NCI-H2227 (cell line): ENCODE results near the gene EXOG.

Source experiments
- DNase-seq: peaks from one replicate; lab custom pipeline; 2025; ENCODE audit not compliant: unreplicated experiment; lab: John Stamatoyannopoulos, UW

The EXOG gene

DNA sequence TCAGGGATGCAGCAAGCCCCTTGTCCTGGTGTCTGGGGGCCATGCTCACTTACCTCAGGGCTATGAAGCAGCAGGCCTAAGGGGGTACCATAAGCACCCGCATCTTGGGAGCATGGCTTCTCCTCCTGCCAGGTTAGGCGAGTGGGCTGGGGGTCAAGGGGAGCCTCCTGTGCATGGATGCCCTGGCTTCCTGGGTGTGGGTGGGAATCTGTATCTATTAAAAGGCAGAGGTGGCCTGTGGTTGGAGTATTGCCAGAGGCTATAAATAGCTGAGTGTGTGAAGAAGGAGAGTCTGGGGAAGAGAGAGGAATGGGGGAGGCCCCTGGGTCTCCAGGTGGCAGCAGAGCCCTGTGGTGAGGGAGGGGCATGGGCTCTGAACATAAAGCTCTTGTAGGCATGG lies 22.9 kb upstream of the EXOG start:
- DNase-seq = no peak

DNA sequence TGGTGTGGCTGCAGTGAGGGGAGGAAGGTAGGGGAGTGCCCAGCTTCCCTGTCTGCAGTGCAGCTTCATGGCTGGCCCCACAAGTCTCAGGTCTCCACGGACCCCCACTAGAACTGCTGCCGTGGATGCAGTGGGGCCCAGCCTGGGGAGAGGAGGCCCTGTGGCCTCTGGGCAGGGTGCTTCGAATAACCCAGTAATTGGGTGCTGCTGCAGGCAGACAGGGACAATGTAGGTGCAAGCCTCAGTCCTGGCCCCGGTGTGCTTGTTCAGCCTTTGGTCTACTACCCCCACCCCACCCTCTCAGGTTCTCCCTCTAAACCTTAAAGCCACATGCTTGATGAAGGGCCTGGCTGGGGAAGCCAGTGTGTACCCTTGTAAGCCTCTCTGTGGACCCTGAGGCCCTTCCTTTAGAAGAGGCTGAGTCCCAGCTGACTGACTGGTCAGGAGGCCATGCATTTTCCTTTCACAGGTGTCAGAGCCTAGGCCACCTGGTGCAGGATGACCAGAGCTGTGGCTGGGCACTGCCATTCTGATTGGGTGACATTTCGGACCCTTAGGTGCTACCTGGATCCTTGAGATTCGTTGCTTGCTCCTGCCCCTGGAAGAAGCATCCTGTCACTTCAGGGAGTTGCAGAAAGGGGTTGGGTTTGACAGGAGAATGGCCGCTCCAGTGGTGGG lies 21.1 kb upstream of the EXOG start:
- no peak for DNase-seq

DNA sequence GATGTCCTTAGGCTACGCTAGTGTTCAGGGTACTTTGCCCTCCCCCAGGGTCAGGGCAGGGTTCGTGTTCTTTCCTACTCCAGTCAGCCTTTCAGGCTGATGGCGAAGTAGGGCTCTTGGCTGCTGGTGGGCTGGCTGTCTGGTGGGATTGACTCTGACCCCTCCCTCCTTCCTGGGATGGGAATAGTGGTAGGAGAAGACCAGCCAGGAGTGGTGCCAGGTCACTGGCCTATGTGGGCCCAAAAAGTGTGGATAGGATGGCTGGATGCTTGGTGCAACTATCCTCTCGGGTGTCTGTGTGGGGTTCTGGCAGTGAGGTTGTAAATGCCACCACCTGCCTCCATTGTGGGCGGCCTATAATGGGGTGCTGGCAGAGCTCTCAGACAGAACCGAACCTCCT lies 20.4 kb upstream of the EXOG start:
- DNase-seq = no peak

DNA sequence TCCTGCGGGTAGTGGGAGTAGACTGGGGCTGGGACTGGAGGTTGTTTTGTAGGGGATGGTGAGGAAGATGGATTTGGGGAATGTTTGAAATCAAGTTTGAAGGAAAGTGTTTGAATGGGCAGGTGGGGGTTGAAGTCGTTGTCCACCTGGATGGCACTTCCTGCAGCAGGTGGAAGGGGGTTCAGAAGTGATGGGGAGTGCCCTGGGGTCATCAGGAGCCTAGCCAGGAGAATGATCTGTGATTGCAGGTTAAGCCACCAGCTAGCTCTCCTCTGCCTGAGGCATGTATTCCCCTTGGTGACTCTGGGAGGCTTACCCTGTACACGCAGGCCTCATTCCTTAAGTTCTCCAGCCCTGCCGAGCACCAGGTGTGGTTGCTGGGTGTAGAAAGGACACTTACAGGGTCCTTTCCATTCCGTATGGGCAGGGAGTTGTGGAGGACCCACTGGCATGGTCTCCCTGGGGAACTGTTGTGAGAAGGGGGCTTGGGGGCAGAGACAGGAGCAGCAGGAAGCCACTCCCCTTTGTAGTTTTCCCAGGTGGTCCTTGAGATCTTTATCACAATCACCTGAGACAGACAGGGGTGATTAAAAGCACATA lies 19.9 kb upstream of the EXOG start:
- no peak for DNase-seq

DNA sequence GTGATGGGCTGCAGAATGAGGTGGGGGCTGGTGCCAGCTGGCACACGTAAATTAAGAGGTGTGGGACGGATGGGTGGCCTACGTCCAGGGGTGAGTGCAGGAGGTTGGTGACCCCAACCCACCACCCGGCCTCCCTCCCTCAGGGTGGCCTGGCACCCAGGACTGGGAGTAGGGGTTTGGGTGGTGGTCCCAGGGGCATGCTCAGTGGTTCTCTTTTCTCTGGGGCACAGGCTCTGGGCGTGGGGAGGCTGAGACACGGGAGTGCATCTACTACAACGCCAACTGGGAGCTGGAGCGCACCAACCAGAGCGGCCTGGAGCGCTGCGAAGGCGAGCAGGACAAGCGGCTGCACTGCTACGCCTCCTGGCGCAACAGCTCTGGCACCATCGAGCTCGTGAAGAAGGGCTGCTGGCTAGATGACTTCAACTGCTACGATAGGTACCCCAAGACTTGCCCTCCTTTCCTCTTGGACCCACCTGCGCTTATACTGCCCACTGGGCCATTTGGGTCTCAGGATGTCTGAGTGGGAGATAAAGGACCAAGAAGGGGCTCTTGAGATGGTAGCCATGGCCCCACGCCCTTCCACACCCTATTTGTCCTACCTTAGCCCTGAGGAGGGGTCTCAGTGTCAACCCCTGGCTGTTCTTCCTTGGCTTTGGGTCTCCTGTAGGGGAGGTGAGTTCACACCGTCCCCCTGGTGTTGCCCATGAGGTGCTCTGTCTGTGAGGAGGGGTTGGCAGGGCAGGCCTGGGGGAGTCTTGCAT lies 18.9 kb upstream of the EXOG start:
- DNase-seq = no peak

DNA sequence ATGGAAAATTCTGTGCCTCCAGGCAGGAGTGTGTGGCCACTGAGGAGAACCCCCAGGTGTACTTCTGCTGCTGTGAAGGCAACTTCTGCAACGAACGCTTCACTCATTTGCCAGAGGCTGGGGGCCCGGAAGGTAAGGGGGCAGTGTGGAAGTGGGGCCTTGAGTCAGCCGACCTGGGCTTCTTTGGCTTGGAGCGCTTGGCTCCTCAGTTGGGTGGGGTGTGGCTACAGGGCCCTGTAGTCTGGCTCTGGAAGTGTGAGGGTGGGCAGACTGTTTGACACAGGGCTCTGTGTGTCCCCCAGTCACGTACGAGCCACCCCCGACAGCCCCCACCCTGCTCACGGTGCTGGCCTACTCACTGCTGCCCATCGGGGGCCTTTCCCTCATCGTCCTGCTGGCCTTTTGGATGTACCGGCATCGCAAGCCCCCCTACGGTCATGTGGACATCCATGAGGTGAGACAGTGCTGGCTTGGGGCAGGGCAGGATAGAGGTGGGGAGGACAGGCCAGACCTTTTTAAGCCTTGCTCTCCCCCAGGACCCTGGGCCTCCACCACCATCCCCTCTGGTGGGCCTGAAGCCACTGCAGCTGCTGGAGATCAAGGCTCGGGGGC lies 18.2 kb upstream of the EXOG start:
- no peak for DNase-seq

DNA sequence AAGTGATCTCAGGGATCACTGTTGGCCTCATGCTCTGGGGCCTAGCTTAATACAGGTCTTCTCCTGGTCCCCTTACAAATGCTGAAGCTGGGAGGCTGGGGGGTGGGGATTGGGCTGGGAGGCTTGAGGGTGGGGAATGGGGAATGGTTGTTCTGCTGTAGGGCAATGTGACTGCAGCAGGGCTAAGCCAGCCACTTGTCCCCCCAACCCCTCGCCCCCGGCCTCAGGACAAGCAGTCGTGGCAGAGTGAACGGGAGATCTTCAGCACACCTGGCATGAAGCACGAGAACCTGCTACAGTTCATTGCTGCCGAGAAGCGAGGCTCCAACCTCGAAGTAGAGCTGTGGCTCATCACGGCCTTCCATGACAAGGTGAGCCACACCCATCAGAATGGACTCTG lies 17.2 kb upstream of the EXOG start:
- no peak for DNase-seq

DNA sequence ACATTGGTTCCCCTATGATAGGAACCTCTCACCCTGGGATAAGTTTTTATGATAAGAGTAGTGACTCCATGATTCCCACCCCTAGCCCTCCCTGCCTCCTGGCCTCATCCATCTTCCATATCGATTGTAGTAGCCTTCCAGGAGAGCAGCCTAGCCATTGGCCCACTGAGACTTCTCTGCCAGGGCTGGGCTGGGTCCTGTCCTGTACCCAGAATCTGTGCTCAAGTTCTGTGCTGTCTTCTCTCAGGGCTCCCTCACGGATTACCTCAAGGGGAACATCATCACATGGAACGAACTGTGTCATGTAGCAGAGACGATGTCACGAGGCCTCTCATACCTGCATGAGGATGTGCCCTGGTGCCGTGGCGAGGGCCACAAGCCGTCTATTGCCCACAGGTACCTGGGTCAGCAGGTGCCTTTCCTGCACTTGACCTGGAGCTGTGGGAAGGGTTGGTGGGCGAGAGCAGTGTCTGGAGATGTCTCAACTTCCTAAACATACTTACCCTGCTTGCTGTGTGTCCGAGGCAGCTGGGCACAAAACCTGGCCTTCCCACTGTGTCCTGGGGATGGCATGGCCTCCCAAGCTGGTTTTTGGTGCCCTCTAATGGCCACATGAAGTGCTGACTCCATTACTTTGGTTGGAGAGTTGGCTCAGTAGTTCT lies 16.6 kb upstream of the EXOG start:
- peak; percentile 37 for DNase-seq

DNA sequence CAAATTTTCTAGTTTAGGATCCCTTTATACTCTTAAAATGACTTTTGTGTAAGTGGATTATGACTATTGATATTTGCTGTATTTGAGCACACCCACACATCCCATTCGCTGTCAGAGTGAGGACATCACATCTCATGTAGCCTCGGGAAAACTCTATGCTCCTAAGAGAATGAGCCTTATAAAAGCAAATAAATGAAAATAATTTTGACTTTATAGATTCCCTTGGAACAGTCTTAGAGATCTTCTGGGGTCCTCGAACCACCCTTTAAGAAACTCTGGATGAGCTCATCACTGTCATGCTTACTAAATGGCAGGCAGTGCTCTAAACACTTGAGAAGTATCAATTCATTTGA lies 16.1 kb upstream of the EXOG start:
- DNase-seq = no peak

DNA sequence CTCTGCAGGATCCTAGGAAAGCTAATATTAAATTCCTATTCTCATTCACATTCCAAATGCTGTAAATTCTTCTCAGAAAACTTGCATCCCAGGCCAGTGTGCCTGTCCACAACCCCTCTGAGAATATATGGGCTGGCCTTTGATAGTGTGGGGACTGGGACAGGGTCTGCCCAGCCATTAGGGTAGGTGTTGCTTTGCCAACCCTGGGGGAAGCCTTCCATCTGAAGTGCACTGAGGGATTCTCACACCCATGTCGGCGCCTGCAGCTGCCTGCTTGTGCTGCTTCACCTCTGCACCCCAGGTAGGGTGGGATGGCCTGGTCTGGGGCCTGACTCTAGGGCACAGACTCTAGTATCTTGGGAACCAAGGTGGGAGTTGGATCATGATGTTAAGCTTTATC lies 15.2 kb upstream of the EXOG start:
- DNase-seq = no peak

DNA sequence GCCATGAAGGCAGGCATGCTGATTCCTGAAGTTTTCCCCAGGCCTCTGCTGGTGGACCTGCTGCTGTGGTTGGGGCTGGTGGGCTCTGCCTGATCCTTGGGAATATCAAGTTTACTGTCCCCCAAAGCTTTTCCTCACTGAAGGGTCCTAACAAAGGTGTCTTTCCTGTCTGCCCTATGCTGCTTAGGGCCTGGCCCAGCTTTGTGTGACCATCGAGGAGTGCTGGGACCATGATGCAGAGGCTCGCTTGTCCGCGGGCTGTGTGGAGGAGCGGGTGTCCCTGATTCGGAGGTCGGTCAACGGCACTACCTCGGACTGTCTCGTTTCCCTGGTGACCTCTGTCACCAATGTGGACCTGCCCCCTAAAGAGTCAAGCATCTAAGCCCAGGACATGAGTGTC lies 13.2 kb upstream of the EXOG start:
- DNase-seq = no peak

DNA sequence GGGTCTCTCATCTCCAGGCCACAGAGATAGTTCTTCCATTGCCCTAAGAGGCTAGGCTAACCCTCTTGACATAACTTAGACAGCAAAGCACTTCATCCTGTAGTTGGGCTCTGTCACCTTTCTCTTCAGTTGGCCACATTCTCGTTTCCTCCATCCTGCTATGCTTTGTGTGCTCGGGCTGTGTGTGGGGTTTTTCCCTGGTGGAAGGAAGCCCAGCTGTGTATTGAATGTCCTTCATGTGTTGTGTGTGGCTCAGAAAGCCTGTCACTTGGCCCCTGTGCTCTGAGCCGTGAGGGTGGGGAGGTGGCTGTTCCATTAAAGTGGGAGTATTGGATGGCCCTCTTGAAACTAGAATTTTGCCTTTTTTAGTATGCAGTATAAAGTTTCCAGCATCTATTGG lies 8.8 kb upstream of the EXOG start:
- DNase-seq = no peak

DNA sequence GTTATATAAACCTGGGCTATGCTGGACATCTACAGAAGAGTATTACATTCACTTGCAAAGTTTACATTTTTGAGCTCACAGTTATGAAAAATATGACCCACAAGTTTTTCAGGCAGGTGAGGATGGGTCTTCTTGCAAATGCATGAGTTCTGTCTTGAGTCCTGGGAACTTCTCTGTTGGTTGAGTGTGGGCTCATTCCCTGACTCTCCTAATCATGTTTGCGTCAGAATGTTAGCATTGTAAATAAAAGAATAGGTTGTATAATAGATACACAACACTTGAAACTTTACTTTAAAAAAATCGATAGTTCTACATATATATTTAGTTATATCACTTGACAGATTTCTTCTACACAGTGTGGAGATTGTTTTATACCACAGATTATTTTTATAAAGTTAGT lies 7.2 kb upstream of the EXOG start:
- no peak for DNase-seq

DNA sequence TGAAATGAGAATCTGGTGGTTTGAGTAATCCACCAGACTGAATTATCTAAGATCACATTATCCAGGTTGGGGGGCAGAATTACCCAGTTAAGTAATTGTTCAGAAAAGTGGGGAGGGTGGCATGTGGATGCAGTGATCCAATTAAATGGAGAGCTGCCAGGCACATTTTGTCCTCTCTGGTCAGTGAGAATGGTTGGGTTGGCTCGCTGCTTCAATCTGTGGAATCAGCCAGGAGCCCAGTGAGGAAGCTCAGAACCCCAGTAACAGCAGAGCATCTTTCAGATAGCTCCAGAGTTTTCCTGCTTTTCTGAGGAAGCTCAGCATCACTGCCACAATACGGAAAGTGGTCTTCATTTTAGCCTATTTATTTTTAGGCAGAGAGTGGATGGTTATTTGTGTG lies 6.4 kb upstream of the EXOG start:
- DNase-seq = no peak

DNA sequence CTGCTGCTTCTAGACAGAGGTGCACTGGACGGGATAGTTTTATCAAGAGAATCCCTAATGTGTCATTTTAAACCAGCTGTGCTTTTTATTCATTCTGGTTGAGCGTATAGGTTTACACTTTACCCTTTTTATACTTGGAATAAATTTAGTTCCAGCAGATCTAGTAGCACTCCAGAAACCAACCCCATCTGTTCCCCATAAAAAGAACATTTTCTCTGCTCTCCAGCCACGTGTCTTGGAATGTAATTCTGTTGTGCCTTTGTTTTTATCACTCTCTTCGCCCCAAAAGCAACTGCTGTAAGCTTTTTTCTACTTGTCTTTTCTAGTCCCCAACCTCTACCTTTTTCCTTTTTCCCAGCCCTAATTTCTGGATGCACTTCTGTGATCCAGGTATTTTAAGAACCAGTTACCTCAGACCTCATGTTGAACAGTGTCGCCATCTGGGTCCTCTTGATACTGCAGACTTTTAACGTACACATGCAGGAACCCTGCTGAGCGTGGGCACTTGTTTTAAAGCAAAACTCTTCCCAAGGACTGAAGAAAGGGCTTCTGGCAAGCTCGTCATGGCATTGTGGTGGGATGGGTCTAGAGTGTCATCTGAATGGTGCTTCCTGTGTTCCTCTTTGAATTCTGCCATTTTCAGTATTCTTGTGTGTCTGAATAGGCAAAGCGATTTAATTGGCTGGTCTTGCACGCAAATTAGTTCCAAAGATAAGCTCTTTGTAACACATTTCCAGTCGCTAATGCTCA lies 5.7 kb upstream of the EXOG start:
- DNase-seq = no peak

DNA sequence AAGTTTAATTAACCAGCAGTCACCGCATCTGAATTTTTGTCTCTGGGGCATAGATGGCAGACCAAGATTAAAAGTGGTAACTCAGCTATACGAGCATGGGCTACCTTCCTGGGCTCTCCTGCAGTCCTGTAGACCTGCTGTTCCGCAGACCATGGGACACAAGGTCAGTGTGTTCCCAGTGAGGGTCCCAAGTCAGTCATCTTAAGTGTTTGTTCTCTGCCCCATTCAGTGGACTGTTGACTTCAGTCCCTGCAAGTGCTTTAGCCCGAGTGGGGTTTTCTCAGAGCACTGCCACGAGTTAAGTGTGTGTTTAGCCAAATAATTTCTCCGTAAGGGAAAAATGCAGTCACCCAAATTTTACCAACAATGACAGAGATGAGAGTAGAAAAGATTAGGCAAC lies 4.9 kb upstream of the EXOG start:
- DNase-seq = no peak

DNA sequence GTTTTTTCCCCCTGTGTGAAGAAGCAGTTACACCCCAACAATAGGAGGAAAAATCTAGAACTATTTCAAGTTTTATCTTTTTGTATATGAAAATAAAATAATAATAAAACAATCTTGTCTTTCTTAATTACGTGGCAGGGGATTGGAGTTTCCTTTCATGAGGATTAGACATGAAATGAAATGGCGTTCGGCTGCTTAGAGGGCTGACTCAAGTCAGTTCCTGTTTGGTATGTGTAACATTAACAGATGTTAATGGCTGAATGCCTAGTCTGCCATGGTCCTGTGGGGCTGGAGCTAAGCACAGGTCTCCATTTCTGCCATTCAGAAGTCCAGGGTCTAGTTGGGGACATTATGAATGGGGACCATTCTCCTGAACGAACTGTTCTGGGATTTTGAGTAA lies 3.1 kb upstream of the EXOG start:
- no peak for DNase-seq

DNA sequence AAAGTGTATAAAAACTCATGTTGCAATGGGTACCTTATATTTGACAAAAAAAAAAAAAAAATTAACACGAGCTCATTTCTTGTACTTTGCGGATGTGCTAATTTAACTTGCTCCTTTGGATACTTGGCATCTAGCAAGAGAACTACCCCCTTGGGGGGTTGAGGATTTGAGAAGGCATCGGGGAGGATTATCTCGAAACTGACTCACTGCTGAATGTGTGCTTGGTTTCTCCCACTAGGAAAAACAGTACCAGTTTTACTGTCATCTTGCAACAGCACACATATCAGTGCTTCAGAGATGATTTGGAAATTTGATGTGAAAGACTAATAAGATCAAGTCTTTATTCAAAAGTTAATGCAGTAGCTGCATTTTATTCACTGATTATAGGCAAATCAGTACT lies 891 bp downstream of the EXOG start:
- DNase-seq = no peak

DNA sequence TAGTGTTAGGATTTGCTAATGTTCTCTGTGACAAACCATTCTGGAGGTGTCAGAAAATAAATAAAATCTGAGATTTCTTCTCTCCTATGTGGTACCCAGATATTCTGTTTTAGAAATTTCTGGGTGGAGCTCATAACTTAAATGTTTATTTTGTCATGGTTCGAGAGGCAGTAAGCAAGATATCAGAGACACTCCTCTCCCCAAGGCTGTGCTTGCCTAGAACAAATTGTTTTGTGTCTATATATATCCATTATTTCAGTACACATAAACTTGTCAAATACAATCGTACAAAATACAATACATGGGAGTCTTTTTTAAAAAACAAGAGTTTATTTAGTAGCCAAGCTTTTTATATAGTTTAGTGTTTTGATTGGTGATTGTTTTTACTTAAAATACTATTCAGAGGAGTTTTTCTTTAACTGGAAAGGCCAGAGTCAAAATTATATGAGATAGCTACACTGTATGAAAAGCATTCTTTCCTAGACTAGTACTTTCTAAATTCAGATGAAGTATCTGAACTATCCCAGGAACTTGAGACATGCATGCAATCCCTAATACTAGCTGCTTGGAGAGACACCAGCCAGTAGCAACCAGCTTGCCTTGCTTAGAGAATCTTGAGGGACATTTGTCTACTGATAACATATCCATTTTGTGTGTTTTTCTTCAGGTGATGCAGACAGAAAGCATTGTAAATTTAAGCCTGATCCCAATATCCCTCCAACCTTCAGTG lies 4.7 kb downstream of the EXOG start:
- no peak for DNase-seq

DNA sequence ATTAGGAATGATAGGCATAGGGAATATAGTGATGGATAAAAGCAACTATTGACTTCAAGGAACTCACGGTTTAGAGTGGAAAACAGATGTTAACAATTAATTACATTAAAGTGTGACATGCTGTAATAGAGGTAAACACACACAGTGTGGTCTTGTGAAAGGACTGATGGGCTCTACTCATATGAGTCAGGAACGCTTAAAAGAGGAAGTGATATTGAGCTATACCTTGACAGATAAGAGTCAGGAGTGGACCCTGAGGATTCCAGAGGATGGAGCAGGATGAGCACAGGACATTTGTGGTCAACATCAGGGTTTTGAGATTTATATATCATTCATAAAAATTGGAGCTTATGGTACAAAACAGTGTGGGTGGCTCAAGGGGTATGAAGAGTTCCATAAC lies 11.0 kb downstream of the EXOG start:
- DNase-seq = no peak
